NCI-H2196 treated with DMSO at 0.1 percent for 48 hours (cell line): ENCODE results near the gene AMZ1.
A peak's percentile ranks its signal among the peaks of the same experiment; 100 is the strongest.
"Not testable (repeated sequence)": the region's sequence is repeated elsewhere in the genome, so short reads cannot be mapped to it uniquely, and the experiment has no call there.

Experiments used
- DNase-seq: peaks from one replicate; lab custom pipeline; 2025; ENCODE audit not compliant: unreplicated experiment; lab: John Stamatoyannopoulos, UW

The AMZ1 gene

GRCh38 chr7:2738766-2739549, 51.0 kb downstream of the AMZ1 start:
- no peak for DNase-seq

GRCh38 chr7:2743523-2744185, 55.7 kb downstream of the AMZ1 start:
- not testable (repeated sequence) for DNase-seq

- not testable (repeated sequence) for DNase-seq
These were observed 60.7 kb downstream of the AMZ1 start for GRCh38 chr7:2748684-2749083.

- no peak for DNase-seq
These were observed 62.0 kb downstream of the AMZ1 start for GRCh38 chr7:2750004-2750407.

- no peak for DNase-seq
These were observed 63.1 kb downstream of the AMZ1 start for GRCh38 chr7:2751086-2751485.

- DNase-seq, result no peak
These were observed 65.1 kb downstream of the AMZ1 start for GRCh38 chr7:2753148-2753547.

GRCh38 chr7:2754086-2754485, 66.1 kb downstream of the AMZ1 start:
- DNase-seq, result no peak

- no peak for DNase-seq
These were observed 66.9 kb downstream of the AMZ1 start for GRCh38 chr7:2754912-2755311.

GRCh38 chr7:2755531-2755930, 67.5 kb downstream of the AMZ1 start:
- no peak for DNase-seq

GRCh38 chr7:2757361-2757903, 69.4 kb downstream of the AMZ1 start:
- peak; percentile 61 for DNase-seq

GRCh38 chr7:2757904-2758672, 70.1 kb downstream of the AMZ1 start:
- DNase-seq, result peak; percentile 81

- no peak for DNase-seq
These were observed 70.9 kb downstream of the AMZ1 start for GRCh38 chr7:2758673-2759616.

- no peak for DNase-seq
These were observed 71.7 kb downstream of the AMZ1 start for GRCh38 chr7:2759736-2760097.

GRCh38 chr7:2760098-2760889, 72.3 kb downstream of the AMZ1 start:
- peak; percentile 40 for DNase-seq

GRCh38 chr7:2761131-2761624, 73.2 kb downstream of the AMZ1 start:
- no peak for DNase-seq

GRCh38 chr7:2761801-2762497, 73.9 kb downstream of the AMZ1 start:
- DNase-seq, result no peak

GRCh38 chr7:2763597-2763996, 75.6 kb downstream of the AMZ1 start:
- DNase-seq, result no peak

- DNase-seq, result no peak
These were observed 76.6 kb downstream of the AMZ1 start for GRCh38 chr7:2764621-2765020.
